GM18499 (cell line): Measurements from ENCODE around the gene ARHGAP22.

Experiments
- ATAC-seq: cut with Tn5 transposase; IDR thresholded peaks from one replicate; pipeline ENCODE4 v1.9.1; 2021; ENCODE audit warnings: moderate number of reproducible peaks; ENCODE audit not compliant: insufficient read depth, unreplicated experiment

The ARHGAP22 gene

GRCh38 chr10:48457949-48458661, 146.8 kb downstream of the ARHGAP22 start:
- no peak for ATAC-seq

- no peak for ATAC-seq
Measured at GRCh38 chr10:48456808-48457761, 147.8 kb downstream of the ARHGAP22 start.

GRCh38 chr10:48456361-48456804, 148.5 kb downstream of the ARHGAP22 start:
- ATAC-seq: no peak

GRCh38 chr10:48455392-48456151, 149.3 kb downstream of the ARHGAP22 start:
- ATAC-seq: no peak

GRCh38 chr10:48455055-48455391, 149.8 kb downstream of the ARHGAP22 start:
- no peak for ATAC-seq

- no peak for ATAC-seq
Measured at GRCh38 chr10:48454302-48455054, 150.4 kb downstream of the ARHGAP22 start.

- no peak for ATAC-seq
Measured at GRCh38 chr10:48453451-48454301, 151.2 kb downstream of the ARHGAP22 start.

GRCh38 chr10:48452879-48453412, 151.9 kb downstream of the ARHGAP22 start:
- ATAC-seq: no peak

GRCh38 chr10:48451969-48452878, 152.6 kb downstream of the ARHGAP22 start:
- no peak for ATAC-seq

GRCh38 chr10:48450741-48451466, 154.0 kb downstream of the ARHGAP22 start:
- no peak for ATAC-seq

- ATAC-seq: no peak
Measured at GRCh38 chr10:48450233-48450740, 154.6 kb downstream of the ARHGAP22 start.

- no peak for ATAC-seq
Measured at GRCh38 chr10:48449501-48450232, 155.2 kb downstream of the ARHGAP22 start.

GRCh38 chr10:48448796-48449195, 156.1 kb downstream of the ARHGAP22 start:
- no peak for ATAC-seq

GRCh38 chr10:48447356-48448215, 157.3 kb downstream of the ARHGAP22 start:
- no peak for ATAC-seq

- ATAC-seq: no peak
Measured at GRCh38 chr10:48446785-48447184, 158.1 kb downstream of the ARHGAP22 start.
